ENCODE measurements around the gene PPP2R2D. TPM values are rescaled to one million over a fixed set of nuclear protein-coding genes. Genes with fewer than 3 reads are reported as not detected.
A peak's percentile ranks its signal among the peaks of the same experiment; 100 is the strongest.

Gene PPP2R2D
- total RNA-seq, 1 donor from 2014 or later: 30.0 TPM

DNA sequence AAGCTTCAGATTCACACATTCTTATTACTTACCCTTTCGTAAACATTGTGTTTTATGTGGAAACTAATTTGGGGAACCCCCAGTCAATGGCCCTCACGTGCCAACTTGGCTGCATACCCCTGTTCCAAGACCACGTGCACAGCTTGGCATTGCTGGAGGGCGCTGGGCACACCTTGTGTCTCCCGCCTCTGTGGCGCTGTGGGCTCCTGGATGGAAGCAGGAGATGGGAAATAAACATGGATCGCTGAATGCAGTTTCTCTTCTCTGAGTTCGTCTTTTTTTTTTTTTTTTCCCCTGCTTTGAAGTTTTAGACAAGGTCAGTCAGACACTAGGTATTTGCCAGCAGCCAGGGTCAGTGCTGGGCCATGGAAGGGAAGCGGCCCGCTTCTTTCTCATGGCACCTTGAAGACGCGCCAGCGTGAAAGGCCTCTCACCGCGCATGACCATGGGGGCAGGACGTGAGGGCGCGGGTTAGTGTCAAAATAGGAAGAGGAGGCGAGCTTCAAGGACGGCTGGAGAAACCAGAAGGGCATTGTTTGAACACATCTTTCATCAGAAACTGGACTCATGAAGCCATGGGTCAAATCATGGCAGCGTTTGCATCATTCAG, 53.7 kb downstream of the PPP2R2D start:
- intact Hi-C loops (cut with DNase I): no loop called here
- H3K36me3 ChIP-seq: peaks cover 57% of the 10 kb centered on the region
- no peaks in the 10 kb centered on the region for H3K4me1 ChIP-seq
- no peak for DNase-seq
- H3K9me3 ChIP-seq: no peaks in the 10 kb centered on the region
- no peak overlapping the region for H3K4me3 ChIP-seq
- no peaks in the 10 kb centered on the region for H3K27me3 ChIP-seq (ENCODE audit: low read depth)
- TF ChIP-seq, protein P1, sequence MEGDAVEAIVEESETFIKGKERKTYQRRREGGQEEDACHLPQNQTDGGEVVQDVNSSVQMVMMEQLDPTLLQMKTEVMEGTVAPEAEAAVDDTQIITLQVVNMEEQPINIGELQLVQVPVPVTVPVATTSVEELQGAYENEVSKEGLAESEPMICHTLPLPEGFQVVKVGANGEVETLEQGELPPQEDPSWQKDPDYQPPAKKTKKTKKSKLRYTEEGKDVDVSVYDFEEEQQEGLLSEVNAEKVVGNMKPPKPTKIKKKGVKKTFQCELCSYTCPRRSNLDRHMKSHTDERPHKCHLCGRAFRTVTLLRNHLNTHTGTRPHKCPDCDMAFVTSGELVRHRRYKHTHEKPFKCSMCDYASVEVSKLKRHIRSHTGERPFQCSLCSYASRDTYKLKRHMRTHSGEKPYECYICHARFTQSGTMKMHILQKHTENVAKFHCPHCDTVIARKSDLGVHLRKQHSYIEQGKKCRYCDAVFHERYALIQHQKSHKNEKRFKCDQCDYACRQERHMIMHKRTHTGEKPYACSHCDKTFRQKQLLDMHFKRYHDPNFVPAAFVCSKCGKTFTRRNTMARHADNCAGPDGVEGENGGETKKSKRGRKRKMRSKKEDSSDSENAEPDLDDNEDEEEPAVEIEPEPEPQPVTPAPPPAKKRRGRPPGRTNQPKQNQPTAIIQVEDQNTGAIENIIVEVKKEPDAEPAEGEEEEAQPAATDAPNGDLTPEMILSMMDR (IDR thresholded peaks at IDR 0.05): no peak
- no peak overlapping the region for H3K27ac ChIP-seq
- ATAC-seq: no peak

DNA sequence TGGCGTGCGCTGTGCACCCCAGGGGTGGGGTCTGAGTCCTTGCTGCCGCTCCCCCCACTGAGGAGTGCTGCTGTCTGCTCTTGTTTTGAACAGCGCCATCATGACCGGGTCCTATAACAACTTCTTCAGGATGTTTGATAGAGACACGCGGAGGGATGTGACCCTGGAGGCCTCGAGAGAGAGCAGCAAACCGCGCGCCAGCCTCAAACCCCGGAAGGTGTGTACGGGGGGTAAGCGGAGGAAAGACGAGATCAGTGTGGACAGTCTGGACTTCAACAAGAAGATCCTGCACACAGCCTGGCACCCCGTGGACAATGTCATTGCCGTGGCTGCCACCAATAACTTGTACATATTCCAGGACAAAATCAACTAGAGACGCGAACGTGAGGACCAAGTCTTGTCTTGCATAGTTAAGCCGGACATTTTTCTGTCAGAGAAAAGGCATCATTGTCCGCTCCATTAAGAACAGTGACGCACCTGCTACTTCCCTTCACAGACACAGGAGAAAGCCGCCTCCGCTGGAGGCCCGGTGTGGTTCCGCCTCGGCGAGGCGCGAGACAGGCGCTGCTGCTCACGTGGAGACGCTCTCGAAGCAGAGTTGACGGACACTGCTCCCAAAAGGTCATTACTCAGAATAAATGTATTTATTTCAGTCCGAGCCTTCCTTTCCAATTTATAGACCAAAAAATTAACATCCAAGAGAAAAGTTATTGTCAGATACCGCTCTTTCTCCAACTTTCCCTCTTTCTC, 55.0 kb downstream of the PPP2R2D start:
- TF ChIP-seq, protein P1 (IDR thresholded peaks at IDR 0.05): no peak

DNA sequence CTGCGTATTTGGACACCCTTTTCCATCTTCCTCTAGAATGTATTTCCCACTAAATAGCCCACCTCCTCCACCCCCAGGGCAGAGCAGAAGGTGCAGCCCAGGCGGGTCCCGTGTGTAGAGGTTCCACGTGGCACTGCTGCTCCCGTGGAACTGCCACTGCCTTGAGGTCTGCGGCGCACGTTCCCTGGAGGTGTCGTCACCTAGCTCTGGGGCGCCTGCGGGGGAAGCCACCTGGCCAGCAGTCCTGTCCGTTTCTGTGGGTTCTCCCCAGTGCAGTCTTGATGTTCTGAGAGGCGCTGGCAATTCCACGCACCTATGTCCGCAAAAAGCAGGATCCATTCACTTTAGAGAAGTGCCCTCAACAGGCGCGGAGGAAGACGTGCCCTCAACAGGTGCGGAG, 59.0 kb downstream of the PPP2R2D start:
- H3K36me3 ChIP-seq: peaks cover 33% of the 10 kb centered on the region
- intact Hi-C loops (cut with DNase I): no loop called here
- no peak for ATAC-seq
- H3K4me1 ChIP-seq: no peaks in the 10 kb centered on the region
- TF ChIP-seq, protein P1 (IDR thresholded peaks at IDR 0.05): no peak
- H3K9me3 ChIP-seq: no peaks in the 10 kb centered on the region
- H3K27me3 ChIP-seq (ENCODE audit: low read depth): no peaks in the 10 kb centered on the region
- H3K4me3 ChIP-seq: no peak overlapping the region
- no peak overlapping the region for H3K27ac ChIP-seq
- no peak for DNase-seq

More for the DNA sequence above, 55.0 kb downstream of the PPP2R2D start:
- intact Hi-C loops (cut with DNase I): no loop called here
- no peak for ATAC-seq
- no peak overlapping the region for H3K4me3 ChIP-seq
- H3K27ac ChIP-seq: no peak overlapping the region
- no peaks in the 10 kb centered on the region for H3K4me1 ChIP-seq
- DNase-seq: no peak
- H3K27me3 ChIP-seq (ENCODE audit: low read depth): no peaks in the 10 kb centered on the region
- H3K9me3 ChIP-seq: no peaks in the 10 kb centered on the region
- peaks cover 55% of the 10 kb centered on the region for H3K36me3 ChIP-seq

DNA sequence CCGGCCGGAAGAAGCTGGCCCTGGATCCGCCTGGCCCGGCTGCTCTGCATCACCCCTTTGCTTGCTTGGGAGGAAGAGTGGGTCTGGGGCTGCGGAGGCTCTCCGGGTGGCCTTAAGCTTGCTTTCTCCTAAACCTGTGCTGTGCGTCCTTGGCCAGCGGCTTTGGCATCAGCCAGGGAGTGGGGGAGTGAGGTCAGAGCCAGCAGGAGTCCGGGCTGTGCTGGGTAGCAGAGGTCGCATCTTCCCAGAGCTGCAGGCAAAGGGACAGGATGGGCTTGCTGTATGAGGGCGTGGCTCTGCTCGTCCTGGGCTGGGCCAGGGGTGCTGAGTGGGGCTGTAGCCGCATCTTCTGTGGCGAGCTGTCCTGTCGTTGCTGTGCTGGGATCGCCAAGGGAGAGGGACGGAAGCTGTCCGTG, 59.8 kb downstream of the PPP2R2D start:
- intact Hi-C loops (cut with DNase I): no loop called here
- no peaks in the 10 kb centered on the region for H3K4me1 ChIP-seq
- H3K27me3 ChIP-seq (ENCODE audit: low read depth): no peaks in the 10 kb centered on the region
- no peak for DNase-seq
- ATAC-seq: peak; percentile 23 to 26
- no peak overlapping the region for H3K27ac ChIP-seq
- H3K36me3 ChIP-seq: peaks cover 25% of the 10 kb centered on the region
- TF ChIP-seq, protein P1 (IDR thresholded peaks at IDR 0.05): no peak
- H3K9me3 ChIP-seq: no peaks in the 10 kb centered on the region
- no peak overlapping the region for H3K4me3 ChIP-seq

DNA sequence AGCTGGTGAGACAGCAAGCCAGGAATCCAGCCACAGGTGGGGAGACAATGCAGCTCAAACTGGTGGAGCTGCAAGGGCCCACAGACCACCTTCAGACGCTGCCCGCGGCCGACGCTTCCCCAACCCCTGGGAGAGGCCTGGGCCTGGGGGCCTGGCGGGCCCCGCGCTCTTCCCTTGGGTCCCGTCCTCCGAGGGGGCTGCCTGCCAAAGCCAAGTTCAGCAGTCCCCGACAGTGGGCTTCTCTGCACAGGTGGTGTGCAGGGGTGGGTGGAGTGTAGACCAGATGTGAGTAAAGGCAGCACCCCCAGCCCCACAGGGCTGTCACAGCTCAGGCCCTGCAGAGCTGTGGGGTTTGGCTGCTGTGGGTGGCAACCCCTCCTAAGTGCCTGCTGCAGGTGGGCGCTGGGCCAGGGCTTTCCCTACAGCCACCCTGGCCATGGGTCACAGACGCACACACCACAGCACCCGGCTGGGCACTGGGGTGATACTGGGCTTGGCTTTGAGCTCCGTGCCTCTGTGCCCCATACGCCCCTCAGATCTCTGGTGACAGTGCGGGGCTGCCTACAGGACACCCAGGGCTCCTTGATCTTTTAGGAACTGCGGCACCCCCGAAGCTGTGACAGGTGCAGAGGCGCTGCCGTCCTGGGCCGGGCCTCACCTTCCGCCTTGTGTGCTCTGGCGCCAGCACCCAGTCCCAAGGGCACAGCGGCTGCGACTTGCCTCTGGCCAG, 60.4 kb downstream of the PPP2R2D start:
- Histone ChIP-seq H3K27ac (no peak overlapping the region), H3K9me3 (no peaks in the 10 kb centered on the region), H3K36me3 (peaks cover 19% of the 10 kb centered on the region), H3K4me1 (no peaks in the 10 kb centered on the region), H3K27me3 (ENCODE audit: low read depth) (no peaks in the 10 kb centered on the region), H3K4me3 (no peak overlapping the region)
- TF ChIP-seq, protein P1 (IDR thresholded peaks at IDR 0.05): no peak
- intact Hi-C loops (cut with DNase I): no loop called here
- DNase-seq (no peak), ATAC-seq (peak; percentile 16 to 54)

All from lower lobe of right lung (tissue), 2 donors.